NOMO-1 treated with DMSO at 0.1 percent for 48 hours (cell line): Measurements from ENCODE around the gene C3orf70.
"Not testable (repeated sequence)": the region's sequence is repeated elsewhere in the genome, so short reads cannot be mapped to it uniquely, and the experiment has no call there.

ENCODE experiments used
- DNase-seq: peaks from one replicate; lab custom pipeline; 2025; ENCODE audit not compliant: unreplicated experiment; lab: John Stamatoyannopoulos, UW

C3orf70 gene

GRCh38 chr3:185151101-185151963, 1.5 kb downstream of the C3orf70 start:
- no peak for DNase-seq

GRCh38 chr3:185150561-185150960, 2.3 kb downstream of the C3orf70 start:
- DNase-seq: no peak

- no peak for DNase-seq
Observed at GRCh38 chr3:185149591-185149990, 3.3 kb downstream of the C3orf70 start.

- no peak for DNase-seq
Observed at GRCh38 chr3:185145511-185145910, 7.3 kb downstream of the C3orf70 start.

- DNase-seq: no peak
Observed at GRCh38 chr3:185144784-185145183, 8.1 kb downstream of the C3orf70 start.

- no peak for DNase-seq
Observed at GRCh38 chr3:185137821-185138220, 15.0 kb downstream of the C3orf70 start.

- no peak for DNase-seq
Observed at GRCh38 chr3:185134509-185134908, 18.4 kb downstream of the C3orf70 start.

- DNase-seq: no peak
Observed at GRCh38 chr3:185131602-185132256, 21.1 kb downstream of the C3orf70 start.

GRCh38 chr3:185129083-185129482, 23.8 kb downstream of the C3orf70 start:
- no peak for DNase-seq

GRCh38 chr3:185126201-185126600, 26.7 kb downstream of the C3orf70 start:
- DNase-seq: no peak

- no peak for DNase-seq
Observed at GRCh38 chr3:185120126-185120525, 32.7 kb downstream of the C3orf70 start.

GRCh38 chr3:185115371-185115770, 37.5 kb downstream of the C3orf70 start:
- no peak for DNase-seq

GRCh38 chr3:185114756-185115155, 38.1 kb downstream of the C3orf70 start:
- DNase-seq: no peak

- DNase-seq: no peak
Observed at GRCh38 chr3:185112186-185112585, 40.7 kb downstream of the C3orf70 start.

GRCh38 chr3:185109012-185109411, 43.8 kb downstream of the C3orf70 start:
- DNase-seq: not testable (repeated sequence)

- DNase-seq: not testable (repeated sequence)
Observed at GRCh38 chr3:185106256-185106890, 46.5 kb downstream of the C3orf70 start.

GRCh38 chr3:185103359-185104127, 49.3 kb downstream of the C3orf70 start:
- no peak for DNase-seq

- DNase-seq: no peak
Observed at GRCh38 chr3:185094697-185095096, 58.2 kb downstream of the C3orf70 start.

GRCh38 chr3:185093116-185093515, 59.7 kb downstream of the C3orf70 start:
- no peak for DNase-seq

- DNase-seq: no peak
Observed at GRCh38 chr3:185090811-185091210, 62.0 kb downstream of the C3orf70 start.

- no peak for DNase-seq
Observed at GRCh38 chr3:185089751-185090150, 63.1 kb downstream of the C3orf70 start.
